CD4-positive, alpha-beta memory T cell (primary cell): ENCODE data around the gene SPATA6. TPM values are rescaled to one million over a fixed set of nuclear protein-coding genes. Genes with fewer than 3 reads are reported as not detected.
"Not testable (repeated sequence)": the region's sequence is repeated elsewhere in the genome, so short reads cannot be mapped to it uniquely, and the experiment has no call there.

ENCODE experiments used
- CTCF ChIA-PET: fragments of 350-600 bp; sonication (Branson Sonifier 250); formaldehyde crosslinking; loops from one replicate; lab custom pipeline; 2021; ENCODE audit warnings: inconsistent platforms; ENCODE audit not compliant: partially characterized antibody; lab: Charles Lee
- POLR2A ChIA-PET: fragments of 350-600 bp; sonication (Branson Sonifier 250); formaldehyde crosslinking; loops from one replicate; lab custom pipeline; 2021; ENCODE audit not compliant: partially characterized antibody; lab: Charles Lee
- DNase-seq, 5 donors: peaks; one replicate each; pipeline versions ENCODE4 v3.0.0 to v3.0.0-alpha.2; 2020 to 2022; ENCODE audit warnings: mixed read lengths in 1 of 5
- H3K27ac ChIP-seq: one replicate; pipeline ENCODE4 v1.7.0; 2013; ENCODE audit warnings: low read depth, low read length
- H3K27me3 ChIP-seq: 2 replicates; pipeline ENCODE4 v1.7.0; 2013; ENCODE audit warnings: mild to moderate bottlenecking, low read length, moderate library complexity; ENCODE audit not compliant: insufficient read depth
- H3K36me3 ChIP-seq: 2 replicates; pipeline ENCODE4 v1.7.0; 2013; ENCODE audit warnings: mild to moderate bottlenecking, low read length, moderate library complexity; ENCODE audit not compliant: insufficient read depth
- H3K4me1 ChIP-seq: 2 replicates; pipeline ENCODE4 v1.7.0; 2013; ENCODE audit warnings: mild to moderate bottlenecking, low read length, moderate library complexity; ENCODE audit not compliant: insufficient read depth
- H3K4me3 ChIP-seq, 2 donors: one replicate each; pipeline ENCODE4 v1.7.0; 2013; ENCODE audit warnings: low read length in 2 of 2, mild to moderate bottlenecking in 1 of 2
- H3K9me3 ChIP-seq, 2 donors: one replicate each; pipeline ENCODE4 v1.7.0; 2013; ENCODE audit warnings: low read length in 2 of 2, control low read depth in 1 of 2; ENCODE audit not compliant: control insufficient read depth in 1 of 2
- H3K27ac Mint-ChIP-seq, 7 donors: one replicate each; pipeline ENCODE4 v1.8.0; 2020 to 2021; ENCODE audit warnings: mixed read lengths in 7 of 7, mild to moderate bottlenecking in 6 of 7, inconsistent platforms in 3 of 7, moderate library complexity in 3 of 7
- H3K27me3 Mint-ChIP-seq, 2 donors: one replicate each; pipeline ENCODE4 v1.8.0; 2020 to 2021; ENCODE audit warnings: mixed read lengths in 2 of 2
- H3K36me3 Mint-ChIP-seq, 2 donors: one replicate each; pipeline ENCODE4 v1.8.0; 2020 to 2021; ENCODE audit warnings: mixed read lengths in 2 of 2, inconsistent platforms in 1 of 2, mild to moderate bottlenecking in 1 of 2
- H3K4me1 Mint-ChIP-seq, 4 donors: one replicate each; pipeline ENCODE4 v1.8.0; 2020 to 2021; ENCODE audit warnings: mixed read lengths in 4 of 4, mild to moderate bottlenecking in 1 of 4
- H3K4me3 Mint-ChIP-seq, 8 donors: one replicate each; pipeline ENCODE4 v1.8.0; 2020 to 2021; ENCODE audit warnings: mixed read lengths in 8 of 8, mild to moderate bottlenecking in 7 of 8, moderate library complexity in 6 of 8, inconsistent platforms in 3 of 8
- H3K9me3 Mint-ChIP-seq, 8 donors: one replicate each; pipeline ENCODE4 v1.8.0; 2020 to 2021; ENCODE audit warnings: mixed read lengths in 8 of 8, mild to moderate bottlenecking in 5 of 8, inconsistent platforms in 3 of 8, moderate library complexity in 1 of 8
- intact Hi-C: fragments of 100-400 bp; cut with micrococcal nuclease; formaldehyde crosslinking; loops from one replicate; pipeline ENCODE4 v1.15.1; 2023
- polyA plus RNA-seq, 2 donors: library from polyadenylated mRNA; unstranded; fragments of 300-500 nt; fragmentation: Illumina TruSeq; gene quantifications; one replicate each; pipeline ENCODE4 v1.2.3, GENCODE V29; 2021
- total RNA-seq, 2 experiments: library from RNA; stranded (reverse); gene quantifications; one replicate each; pipeline ENCODE4 v1.2.3, GENCODE V29; 2021

SPATA6 gene
- total and polyA plus RNA-seq, 4 experiments from 2014 or later = 1.0 to 2.7 (median 1.9) TPM

- H3K4me3 Mint-ChIP-seq, H3K36me3 ChIP-seq, H3K27me3 Mint-ChIP-seq, intact Hi-C loops, H3K9me3 Mint-ChIP-seq, POLR2A ChIA-PET, H3K4me1 ChIP-seq, CTCF ChIA-PET, H3K27ac ChIP-seq, H3K4me1 Mint-ChIP-seq, H3K9me3 ChIP-seq, H3K27ac Mint-ChIP-seq, DNase-seq, H3K4me3 ChIP-seq, H3K36me3 Mint-ChIP-seq, H3K27me3 ChIP-seq: not testable (repeated sequence)
Measured at GRCh38 chr1:48437379-48437778, 34.6 kb downstream of the SPATA6 start.

GRCh38 chr1:48435312-48436002 is 36.5 kb downstream of the SPATA6 start:
- POLR2A ChIA-PET, H3K4me3 Mint-ChIP-seq, H3K27me3 Mint-ChIP-seq, H3K4me3 ChIP-seq, H3K9me3 Mint-ChIP-seq, H3K9me3 ChIP-seq, H3K36me3 Mint-ChIP-seq, H3K4me1 Mint-ChIP-seq, H3K4me1 ChIP-seq, H3K27me3 ChIP-seq, H3K27ac Mint-ChIP-seq, H3K27ac ChIP-seq, intact Hi-C loops, DNase-seq, H3K36me3 ChIP-seq: not testable (repeated sequence)
- CTCF ChIA-PET = interaction anchor here (0.6 kb wide), 1 partner anchor 24 kb away, joined by 3 read pairs; no protein-coding TSS in a partner anchor

GRCh38 chr1:48430832-48431231 is 41.2 kb downstream of the SPATA6 start:
- Histone ChIP-seq H3K4me1 (no peaks in the 10 kb centered on the region), H3K36me3 (no peaks in the 10 kb centered on the region), H3K27ac (no peak overlapping the region), H3K27me3 (no peaks in the 10 kb centered on the region), H3K4me3 (no peak overlapping the region), H3K9me3 (no peaks in the 10 kb centered on the region)
- Mint-ChIP-seq H3K4me1 (no peaks in the 10 kb centered on the region), H3K36me3 (no peaks in the 10 kb centered on the region), H3K27me3 (no peaks in the 10 kb centered on the region), H3K9me3 (peaks cover 0 to 4% (median 0%) of the 10 kb centered on the region in 8 donors), H3K4me3 (no peak overlapping the region), H3K27ac (no peak overlapping the region)
- no peak for DNase-seq
- CTCF ChIA-PET = no interaction called here
- intact Hi-C loops = no loop called here
- POLR2A ChIA-PET = no interaction called here

- POLR2A ChIA-PET = no interaction called here
Measured at GRCh38 chr1:48422009-48422408, 50.0 kb downstream of the SPATA6 start.

GRCh38 chr1:48418742-48419141 is 53.3 kb downstream of the SPATA6 start:
- no peaks in the 10 kb centered on the region for H3K4me1 ChIP-seq
- H3K36me3 ChIP-seq = no peaks in the 10 kb centered on the region
- H3K4me3 Mint-ChIP-seq = no peak overlapping the region
- H3K27ac Mint-ChIP-seq = no peak overlapping the region
- ChIA-PET CTCF (no interaction called here), POLR2A (no interaction called here)
- H3K36me3 Mint-ChIP-seq = no peaks in the 10 kb centered on the region
- H3K27me3 Mint-ChIP-seq = peaks cover 0 to 3% of the 10 kb centered on the region in 2 donors
- no peaks in the 10 kb centered on the region for H3K4me1 Mint-ChIP-seq
- DNase-seq = no peak
- H3K4me3 ChIP-seq = no peak overlapping the region
- intact Hi-C loops = no loop called here
- H3K9me3 Mint-ChIP-seq = peaks cover 0 to 2% (median 0%) of the 10 kb centered on the region in 8 donors
- no peak overlapping the region for H3K27ac ChIP-seq
- no peaks in the 10 kb centered on the region for H3K9me3 ChIP-seq
- H3K27me3 ChIP-seq = no peaks in the 10 kb centered on the region

More at GRCh38 chr1:48422009-48422408, 50.0 kb downstream of the SPATA6 start:
- Mint-ChIP-seq H3K4me3 (no peak overlapping the region), H3K27me3 (no peaks in the 10 kb centered on the region), H3K27ac (no peak overlapping the region), H3K4me1 (no peaks in the 10 kb centered on the region), H3K36me3 (no peaks in the 10 kb centered on the region), H3K9me3 (peaks cover 0 to 2% (median 0%) of the 10 kb centered on the region in 8 donors)
- intact Hi-C loops = no loop called here
- H3K27me3 ChIP-seq = no peaks in the 10 kb centered on the region
- H3K9me3 ChIP-seq = no peaks in the 10 kb centered on the region
- no peaks in the 10 kb centered on the region for H3K36me3 ChIP-seq
- CTCF ChIA-PET = no interaction called here
- no peak for DNase-seq
- no peak overlapping the region for H3K4me3 ChIP-seq
- H3K27ac ChIP-seq = no peak overlapping the region
- H3K4me1 ChIP-seq = no peaks in the 10 kb centered on the region

GRCh38 chr1:48415050-48415449 is 57.0 kb downstream of the SPATA6 start:
- no peak for DNase-seq
- no peak overlapping the region for H3K4me3 Mint-ChIP-seq
- no peaks in the 10 kb centered on the region for H3K36me3 Mint-ChIP-seq
- peaks cover 0 to 2% (median 0%) of the 10 kb centered on the region in 8 donors for H3K9me3 Mint-ChIP-seq
- POLR2A ChIA-PET = no interaction called here
- H3K27me3 ChIP-seq = no peaks in the 10 kb centered on the region
- no peaks in the 10 kb centered on the region for H3K9me3 ChIP-seq
- intact Hi-C loops = no loop called here
- H3K27ac Mint-ChIP-seq = no peak overlapping the region
- no peaks in the 10 kb centered on the region for H3K36me3 ChIP-seq
- H3K27me3 Mint-ChIP-seq = peaks cover 0 to 3% of the 10 kb centered on the region in 2 donors
- no peaks in the 10 kb centered on the region for H3K4me1 ChIP-seq
- H3K4me3 ChIP-seq = no peak overlapping the region
- CTCF ChIA-PET = no interaction called here
- no peak overlapping the region for H3K27ac ChIP-seq
- no peaks in the 10 kb centered on the region for H3K4me1 Mint-ChIP-seq

- no peaks in the 10 kb centered on the region for H3K36me3 Mint-ChIP-seq
- H3K27me3 Mint-ChIP-seq = peaks cover 0 to 3% of the 10 kb centered on the region in 2 donors
Measured at GRCh38 chr1:48414264-48414663, 57.7 kb downstream of the SPATA6 start.

More at GRCh38 chr1:48414264-48414663, 57.7 kb downstream of the SPATA6 start:
- no peaks in the 10 kb centered on the region for H3K4me1 Mint-ChIP-seq
- intact Hi-C loops = no loop called here
- CTCF ChIA-PET = no interaction called here
- peaks cover 0 to 2% (median 0%) of the 10 kb centered on the region in 8 donors for H3K9me3 Mint-ChIP-seq
- Histone ChIP-seq H3K4me1 (no peaks in the 10 kb centered on the region), H3K36me3 (no peaks in the 10 kb centered on the region), H3K27ac (no peak overlapping the region), H3K9me3 (no peaks in the 10 kb centered on the region), H3K27me3 (no peaks in the 10 kb centered on the region), H3K4me3 (no peak overlapping the region)
- DNase-seq = no peak
- H3K27ac Mint-ChIP-seq = no peak overlapping the region
- POLR2A ChIA-PET = no interaction called here
- H3K4me3 Mint-ChIP-seq = no peak overlapping the region
